Dedifferentiated amniotic fluid mesenchymal stem cell (primary cell): ENCODE results near the gene NAPA.
"Not testable (repeated sequence)": the region's sequence is repeated elsewhere in the genome, so short reads cannot be mapped to it uniquely, and the experiment has no call there.

Source experiments
- DNase-seq: peaks from one replicate; pipeline ENCODE4 v3.0.0-alpha.2; 2016; ENCODE audit errors: extremely low spot score

The NAPA gene

DNA sequence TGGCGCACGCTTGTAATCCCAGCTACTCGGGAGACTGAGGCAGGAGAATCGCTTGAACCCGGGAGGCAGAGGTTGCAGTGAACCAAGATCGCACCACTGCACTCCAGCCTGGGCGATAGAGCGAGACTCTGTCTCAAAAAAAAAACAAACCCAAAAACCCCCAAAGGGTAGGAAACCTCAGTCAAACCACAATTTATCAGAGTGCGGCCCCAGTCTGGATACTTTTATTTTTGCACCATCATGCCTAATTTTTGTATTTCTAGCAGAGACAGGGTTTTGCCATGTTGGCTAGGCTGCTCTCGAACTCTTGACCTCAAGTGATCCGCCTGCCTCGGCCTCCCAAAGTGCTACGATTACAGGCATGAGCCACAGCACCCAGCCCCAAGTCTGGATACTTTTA lies 28.6 kb downstream of the NAPA start:
- not testable (repeated sequence) for DNase-seq

DNA sequence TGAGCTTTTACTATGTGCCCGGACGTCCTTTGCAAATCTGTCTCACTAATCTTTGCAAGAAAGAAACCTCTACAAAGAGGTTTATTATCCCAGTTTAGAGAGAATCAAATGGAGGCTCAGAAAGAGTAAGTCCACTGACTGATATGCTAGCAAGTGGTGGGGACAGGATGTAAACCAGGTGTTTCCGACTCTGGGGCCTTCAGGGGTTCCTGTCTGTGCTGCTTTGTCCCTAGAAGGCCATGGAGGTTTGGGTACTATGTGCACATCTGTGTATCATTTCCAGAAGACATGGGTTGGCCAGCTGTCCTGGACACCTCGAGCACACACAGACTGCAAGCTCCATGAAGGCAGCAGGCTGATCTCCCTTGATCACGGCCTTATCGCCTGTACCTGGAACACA lies 29.7 kb downstream of the NAPA start:
- DNase-seq, result no peak

DNA sequence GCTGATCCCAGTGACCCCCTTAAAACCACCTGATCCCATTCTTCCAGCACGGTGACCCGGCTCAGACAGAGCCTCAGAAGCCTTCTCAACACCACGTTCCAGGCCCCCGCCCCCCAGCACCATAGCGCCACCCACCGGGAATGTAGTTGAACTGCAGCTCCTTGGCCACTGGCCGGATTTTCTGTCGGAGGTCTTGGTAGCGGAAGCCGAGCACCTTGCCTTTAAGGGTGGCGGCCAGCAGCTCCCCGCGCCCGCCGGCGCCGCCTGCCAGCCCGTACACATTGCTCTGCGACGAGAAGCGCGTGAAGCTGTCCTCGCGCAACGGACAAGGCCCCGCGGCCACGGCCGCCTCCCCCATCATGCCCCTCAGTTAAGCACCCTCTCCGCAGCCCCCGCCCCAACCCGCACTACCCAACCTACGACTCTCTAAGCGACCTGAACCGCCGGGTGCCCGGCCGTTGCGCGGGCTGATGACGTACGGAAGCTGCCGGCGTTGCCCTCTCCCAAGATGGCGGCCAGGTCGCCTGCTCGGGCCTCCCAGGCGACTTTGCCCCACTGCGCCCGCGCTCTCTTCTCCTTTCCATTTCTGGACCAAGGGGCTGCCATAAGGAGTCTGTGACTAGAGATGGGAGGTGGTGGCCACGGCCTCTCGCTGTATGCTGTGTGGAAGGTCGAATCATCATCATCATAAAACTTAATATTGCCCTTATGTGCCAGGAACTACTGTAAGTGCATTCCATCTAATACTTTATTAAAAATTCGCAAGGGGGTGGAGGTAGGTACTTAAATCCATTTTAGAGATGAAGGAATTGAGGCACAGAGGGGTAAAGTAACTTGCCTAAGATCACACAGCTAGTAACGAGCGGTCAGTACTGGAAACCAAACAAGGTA lies 30.8 kb downstream of the NAPA start, which contains the start of gene KPTN:
TSS of gene KPTN (minus strand) at position 420 of the 891 bp plus-strand sequence. CDS start at position 361, 59 bp downstream.
- peak; percentile 88 for DNase-seq

GRCh38 chr19:47483200-47483599 lies 31.7 kb downstream of the NAPA start:
- no peak for DNase-seq

- DNase-seq, result no peak
Observed at GRCh38 chr19:47481460-47482052, 33.3 kb downstream of the NAPA start.

- no peak for DNase-seq
Observed at GRCh38 chr19:47480658-47481057, 34.2 kb downstream of the NAPA start.

GRCh38 chr19:47479701-47480503 lies 35.0 kb downstream of the NAPA start:
- DNase-seq, result no peak

DNA sequence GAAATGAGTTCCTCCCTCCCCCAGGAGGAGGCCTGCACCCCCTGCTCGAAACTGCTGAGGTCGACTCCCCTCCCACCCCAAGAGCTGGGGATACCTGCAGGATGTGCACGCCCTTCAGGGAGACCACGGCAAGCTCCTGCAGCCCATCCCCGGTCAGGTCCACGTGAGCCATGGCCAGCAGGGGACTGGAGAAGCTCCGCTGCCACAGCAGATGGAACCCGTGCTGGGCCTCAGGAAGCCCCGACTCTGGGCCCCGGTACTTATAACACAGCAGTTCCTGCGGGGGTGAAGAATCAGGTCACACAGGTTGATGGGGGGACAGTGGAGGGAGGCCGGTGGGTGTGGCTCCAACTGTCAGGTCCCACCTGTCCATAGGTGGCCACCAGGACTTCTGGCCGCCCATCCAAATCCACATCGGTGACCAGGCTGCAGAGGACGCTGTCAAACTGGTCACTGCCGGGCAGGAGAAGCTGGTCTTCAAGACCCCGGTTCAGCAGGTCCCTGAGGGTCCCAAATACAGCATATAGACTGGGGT lies 38.4 kb downstream of the NAPA start:
- no peak for DNase-seq

DNA sequence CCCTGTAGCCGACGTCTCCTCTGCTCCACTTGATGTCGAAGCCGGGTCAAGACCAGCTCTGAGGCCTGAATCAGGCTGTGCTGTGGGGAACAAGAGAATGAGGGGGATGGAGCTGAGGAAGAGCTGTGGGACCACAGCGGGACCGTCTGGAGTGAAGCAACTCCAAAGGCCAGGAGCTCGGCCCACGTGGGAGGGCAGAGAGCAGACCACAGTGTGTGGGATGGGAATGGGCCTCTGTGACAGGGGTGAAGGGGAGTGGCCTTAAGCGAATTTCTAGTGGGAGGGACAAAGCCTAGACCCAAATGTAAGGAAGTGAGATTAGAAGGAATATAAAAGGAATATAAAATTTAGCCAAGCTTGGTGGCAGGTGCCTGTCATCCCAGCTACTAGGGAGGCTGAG lies 39.4 kb downstream of the NAPA start:
- DNase-seq, result no peak

- no peak for DNase-seq
Observed at GRCh38 chr19:47473336-47473735, 41.5 kb downstream of the NAPA start.

GRCh38 chr19:47471733-47472457 lies 43.0 kb downstream of the NAPA start, which contains the start of gene SLC8A2:
Gene SLC8A2 (minus strand): TSS chr19:47471893. CDS start chr19:47466403, 5,490 bp downstream.
- DNase-seq, result no peak

- DNase-seq, result no peak
Observed at GRCh38 chr19:47471381-47471732, 43.5 kb downstream of the NAPA start.

- no peak for DNase-seq
Observed at GRCh38 chr19:47470447-47471195, 44.2 kb downstream of the NAPA start.

DNA sequence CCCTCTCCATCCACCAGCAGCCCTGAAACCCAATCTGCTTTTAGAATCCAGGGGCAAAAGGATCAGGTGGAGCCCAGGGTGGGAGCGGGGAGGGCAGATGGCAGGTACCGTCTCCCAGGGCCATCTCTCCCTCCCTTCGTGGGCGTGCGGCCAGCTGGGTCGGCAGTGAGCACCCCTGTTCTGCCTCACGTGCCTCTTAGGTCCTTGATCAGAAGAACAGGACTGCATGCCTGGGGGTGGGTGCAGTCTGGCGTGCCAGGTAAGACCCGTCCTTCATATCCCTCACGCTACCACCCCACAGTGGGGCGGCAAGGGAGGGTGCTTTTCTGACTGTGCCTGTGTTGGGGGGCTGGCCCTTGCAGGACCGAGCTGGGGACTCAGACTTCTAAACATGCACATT lies 45.1 kb downstream of the NAPA start:
- no peak for DNase-seq

GRCh38 chr19:47469363-47469700 lies 45.5 kb downstream of the NAPA start:
- no peak for DNase-seq

DNA sequence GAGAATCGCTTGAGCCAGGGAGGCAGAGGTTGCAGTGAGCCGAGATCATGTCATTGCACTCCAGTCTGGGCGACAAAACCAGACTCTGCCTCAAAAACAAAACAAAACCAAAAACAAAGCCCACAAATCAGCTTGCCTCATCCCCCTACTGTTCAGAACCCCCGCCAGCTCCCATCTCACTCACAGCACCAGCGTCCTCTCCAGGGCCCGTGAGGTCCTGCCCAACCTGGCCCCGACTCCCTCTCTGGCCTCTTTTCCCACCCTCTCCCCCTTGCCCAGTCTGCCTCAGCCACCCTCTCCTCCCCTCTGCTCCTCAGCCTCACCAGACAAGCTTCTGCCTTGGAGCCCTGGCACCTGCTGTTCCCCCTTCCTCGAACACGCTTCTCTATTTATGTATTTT lies 46.9 kb downstream of the NAPA start:
- no peak for DNase-seq

- DNase-seq, result no peak
Observed at GRCh38 chr19:47465957-47466356, 48.9 kb downstream of the NAPA start.

- no peak for DNase-seq
Observed at GRCh38 chr19:47464675-47465419, 50.0 kb downstream of the NAPA start.

DNA sequence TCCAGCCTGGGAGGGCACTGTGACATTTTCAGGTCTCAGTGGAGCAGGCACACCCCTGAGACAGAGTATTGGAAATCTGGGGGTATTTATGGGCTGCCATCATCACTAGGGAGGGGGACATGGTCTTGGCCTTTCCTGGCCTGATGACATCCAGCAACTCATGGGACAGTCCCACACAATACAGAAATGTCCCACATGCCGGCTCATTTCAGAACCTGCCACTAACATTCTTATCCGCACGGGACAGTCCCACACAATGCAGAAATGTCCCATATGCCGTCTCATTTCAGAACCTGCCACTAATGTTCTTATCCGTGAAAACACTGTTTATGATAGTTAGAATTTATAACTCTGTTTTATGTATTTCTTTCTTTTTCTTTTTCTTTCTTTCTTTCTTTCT lies 53.0 kb downstream of the NAPA start:
- no peak for DNase-seq

GRCh38 chr19:47459477-47459876 lies 55.4 kb downstream of the NAPA start:
- no peak for DNase-seq
